Activated CD8-positive, alpha-beta memory T cell treated with anti-CD3 and anti-CD28 coated beads for 48 hours (primary cell): ENCODE data around the gene CHP1.
"Not testable (repeated sequence)": the region's sequence is repeated elsewhere in the genome, so short reads cannot be mapped to it uniquely, and the experiment has no call there.

Experiments used
- DNase-seq, 3 experiments: peaks; one replicate each; pipeline ENCODE4 v3.0.0-alpha.2; 2020; ENCODE audit warnings: low read depth in 2 of 3, low spot score in 2 of 3

The CHP1 gene

DNA sequence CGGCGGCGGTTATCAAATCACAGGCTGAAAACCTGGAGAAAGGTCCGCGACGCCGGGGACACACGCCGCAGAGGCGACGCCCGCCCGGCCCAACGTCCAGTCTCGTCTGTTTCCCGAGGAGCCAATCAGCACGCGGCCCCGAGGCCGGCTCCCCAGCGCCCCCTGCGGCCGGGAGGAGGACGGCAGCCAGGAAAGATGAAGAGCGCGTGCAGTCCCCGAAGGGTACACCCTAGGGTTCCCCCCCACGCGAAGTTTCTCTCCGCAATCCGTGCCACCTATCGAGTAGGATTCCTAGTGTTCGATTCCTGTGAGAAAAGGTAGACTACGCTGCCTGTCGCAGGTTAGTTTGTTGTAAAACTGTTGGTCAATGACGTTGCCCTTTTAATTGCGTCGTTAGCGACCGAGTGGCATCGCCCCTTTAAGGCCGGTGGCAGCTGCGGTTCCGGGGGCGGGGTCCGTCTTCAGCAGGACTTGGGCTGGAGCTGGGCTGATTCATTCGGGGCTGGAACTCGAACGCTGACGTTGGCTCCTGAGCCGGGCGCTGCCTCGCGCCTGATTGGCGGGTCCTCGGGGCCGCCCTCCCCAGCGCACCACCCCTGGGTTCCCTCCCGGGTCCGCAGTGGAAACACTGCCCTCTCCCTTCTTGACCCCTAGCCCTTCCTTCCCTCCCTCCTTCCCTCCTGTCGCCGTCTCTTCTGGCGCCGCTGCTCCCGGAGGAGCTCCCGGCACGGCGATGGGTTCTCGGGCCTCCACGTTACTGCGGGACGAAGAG, at the start of gene CHP1, which contains the start of gene EXD1:
Gene CHP1 (plus strand): TSS at position 619 of the 772 bp plus-strand sequence. CDS start 115 bp downstream, at position 734.
Gene EXD1 (minus strand): TSS at position 108 of the 772 bp plus-strand sequence. CDS start 4,182 bp downstream, outside the sequence.
- peak; percentile 89 to 92 (median 92) for DNase-seq

- no peak for DNase-seq
Observed at GRCh38 chr15:41182266-41182665, 48.8 kb upstream of the CHP1 start.

DNA sequence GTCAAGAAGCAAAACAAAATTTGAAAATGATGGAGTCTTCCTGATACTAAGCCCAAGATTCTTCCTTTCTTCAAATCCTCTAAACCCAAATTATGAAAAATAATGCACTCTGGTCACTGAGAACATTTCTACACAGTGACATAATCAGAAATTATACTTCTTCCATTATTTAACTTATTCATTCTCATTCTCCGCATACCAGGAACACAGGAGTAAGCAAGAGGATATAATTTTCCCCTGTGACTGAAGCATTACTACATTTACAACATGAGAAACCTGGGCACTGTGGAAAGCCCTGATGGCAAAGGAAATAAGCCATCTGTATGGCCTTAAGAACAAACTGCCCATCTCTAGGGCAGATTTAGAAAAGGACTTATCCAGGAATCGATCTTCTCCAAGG, 47.5 kb upstream of the CHP1 start:
- DNase-seq: no peak

DNA sequence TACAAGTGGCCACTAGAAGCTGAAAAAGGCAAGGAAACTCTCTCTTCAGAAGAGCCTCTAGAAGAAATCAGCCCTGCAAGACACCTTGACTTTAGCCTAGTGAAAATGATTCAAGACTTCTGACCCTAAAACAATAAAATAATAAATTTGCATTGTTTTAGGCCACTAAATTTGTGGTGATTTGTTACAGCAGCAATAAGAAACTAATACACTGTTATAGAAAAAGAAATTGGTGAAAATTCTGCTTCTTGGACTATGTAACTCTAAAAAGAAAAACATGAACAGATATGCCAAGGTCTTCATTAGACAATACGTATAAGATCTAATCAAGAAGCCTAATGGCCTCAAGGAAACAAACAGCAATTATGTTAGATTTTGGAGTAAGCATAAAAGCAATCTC, 36.6 kb upstream of the CHP1 start:
- no peak for DNase-seq

DNA sequence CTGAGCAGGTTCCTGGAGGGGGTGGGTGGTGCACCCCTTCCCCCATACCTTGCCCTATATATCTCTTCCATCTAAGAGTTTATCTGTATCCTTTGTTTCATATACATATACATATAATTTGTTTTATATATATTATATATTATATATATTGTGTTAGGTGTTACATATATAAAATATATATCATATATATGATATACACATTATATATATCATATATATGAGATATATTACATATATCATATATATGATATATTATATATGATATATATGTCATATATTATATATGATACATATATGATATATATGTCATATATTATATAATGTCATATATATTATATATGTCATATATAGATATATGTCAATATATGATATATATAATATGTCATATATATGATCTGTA, 31.6 kb upstream of the CHP1 start:
- no peak for DNase-seq

- DNase-seq: no peak
Observed at GRCh38 chr15:41203395-41203794, 27.7 kb upstream of the CHP1 start.

DNA sequence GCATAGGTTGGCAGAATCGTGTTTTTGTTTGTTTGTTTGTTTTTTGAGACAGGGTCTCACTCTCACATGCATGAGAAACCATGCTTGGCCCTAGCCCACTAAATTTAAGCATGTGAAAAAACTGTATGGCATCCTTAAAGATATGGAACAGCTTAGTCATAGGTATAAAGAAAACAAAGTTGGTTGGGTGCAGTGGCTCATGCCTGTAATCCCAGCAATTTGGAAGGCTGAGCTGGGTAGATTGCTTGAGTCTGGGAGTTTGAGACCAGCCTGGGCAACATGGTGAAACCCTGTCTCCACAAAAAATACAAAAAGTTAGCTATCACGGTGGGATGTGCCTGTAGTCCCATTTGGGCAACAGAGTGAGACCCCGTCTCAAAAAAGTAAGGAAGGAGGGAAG, 25.8 kb upstream of the CHP1 start:
- no peak for DNase-seq

DNA sequence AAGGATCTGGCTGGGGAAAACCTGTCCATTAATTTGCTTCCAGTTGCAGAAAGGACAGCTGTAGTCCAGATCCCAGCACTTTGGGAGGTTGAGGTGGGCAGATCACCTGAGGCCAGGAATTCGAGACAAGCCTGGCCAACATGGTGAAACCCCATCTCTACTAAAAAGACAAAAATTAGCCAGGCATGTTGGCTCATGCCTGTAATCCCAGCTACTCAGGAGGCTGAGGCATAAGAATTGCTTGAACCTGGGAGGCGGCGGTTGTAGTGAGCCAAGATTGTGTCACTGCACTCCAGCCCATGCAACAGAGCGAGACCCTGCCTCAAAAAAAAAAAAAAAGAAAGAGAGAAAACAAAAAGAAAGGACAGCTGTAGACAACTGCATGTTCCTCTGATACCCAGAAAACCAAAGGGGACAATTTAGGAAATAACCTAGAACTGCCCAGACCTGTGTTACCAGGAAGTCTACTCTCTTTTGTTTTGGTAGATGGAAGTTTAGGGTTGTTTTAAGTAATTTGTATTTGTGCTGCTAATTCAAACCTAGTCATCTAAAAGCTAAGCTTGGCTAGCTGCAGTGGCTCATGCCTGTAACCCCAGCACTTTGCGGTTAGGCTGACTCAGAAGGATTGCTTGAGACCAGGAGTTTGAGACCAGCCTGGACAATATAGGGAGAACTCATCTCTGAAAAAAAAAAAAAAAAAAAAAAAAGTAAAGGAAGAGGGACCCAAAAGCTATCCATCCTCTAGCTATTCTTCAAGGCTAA, 23.2 kb upstream of the CHP1 start:
- DNase-seq: no peak

- no peak for DNase-seq
Observed at GRCh38 chr15:41215708-41216107, 15.4 kb upstream of the CHP1 start.

GRCh38 chr15:41218851-41219250, 12.2 kb upstream of the CHP1 start:
- DNase-seq: no peak

DNA sequence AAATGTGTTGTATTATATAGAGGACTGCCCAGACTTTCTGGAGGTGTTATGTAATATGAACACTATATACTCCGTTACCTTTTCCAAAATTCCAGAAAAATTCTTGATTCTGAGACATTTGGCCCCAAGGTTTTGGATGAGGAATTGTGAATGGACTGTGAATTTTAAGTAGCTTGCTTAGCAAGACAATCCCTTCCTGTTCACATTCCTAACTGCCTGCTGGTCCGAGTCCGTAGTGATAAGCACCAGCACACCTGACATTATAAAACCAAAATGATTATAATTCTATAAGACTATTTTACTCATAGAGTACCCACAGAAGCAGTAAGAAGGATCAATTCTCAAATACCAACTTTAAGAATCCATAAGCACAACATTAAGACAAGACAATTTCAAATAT, 11.7 kb upstream of the CHP1 start:
- no peak for DNase-seq

- DNase-seq: no peak
Observed at GRCh38 chr15:41230345-41230649, 771 bp upstream of the CHP1 start.

GRCh38 chr15:41231422-41232226, 556 bp downstream of the CHP1 start:
- DNase-seq: no peak

DNA sequence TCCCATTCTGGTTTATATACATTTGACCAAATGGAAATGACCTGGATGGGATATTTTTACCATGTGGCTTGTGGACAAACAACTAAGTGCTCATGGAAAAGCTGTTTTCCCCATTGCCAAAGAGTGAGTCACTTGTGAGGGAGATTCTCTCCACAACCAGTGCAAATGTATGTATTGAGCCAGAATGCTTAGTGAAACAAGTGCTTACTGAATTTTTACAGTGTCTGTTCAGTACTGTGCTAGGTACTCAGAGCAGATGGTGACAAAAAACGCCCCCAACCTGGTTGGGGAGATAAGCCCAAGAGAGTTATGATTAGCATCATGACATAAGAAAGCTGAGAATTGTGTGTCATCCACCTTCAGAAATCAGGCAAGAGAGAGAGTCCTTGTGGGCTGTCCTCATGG, 2.3 kb downstream of the CHP1 start:
- no peak for DNase-seq

- not testable (repeated sequence) for DNase-seq
Observed at GRCh38 chr15:41235228-41235627, 4.2 kb downstream of the CHP1 start.

- DNase-seq: no peak
Observed at GRCh38 chr15:41235929-41236328, 4.9 kb downstream of the CHP1 start.

- DNase-seq: no peak
Observed at GRCh38 chr15:41238100-41238499, 7.0 kb downstream of the CHP1 start.

DNA sequence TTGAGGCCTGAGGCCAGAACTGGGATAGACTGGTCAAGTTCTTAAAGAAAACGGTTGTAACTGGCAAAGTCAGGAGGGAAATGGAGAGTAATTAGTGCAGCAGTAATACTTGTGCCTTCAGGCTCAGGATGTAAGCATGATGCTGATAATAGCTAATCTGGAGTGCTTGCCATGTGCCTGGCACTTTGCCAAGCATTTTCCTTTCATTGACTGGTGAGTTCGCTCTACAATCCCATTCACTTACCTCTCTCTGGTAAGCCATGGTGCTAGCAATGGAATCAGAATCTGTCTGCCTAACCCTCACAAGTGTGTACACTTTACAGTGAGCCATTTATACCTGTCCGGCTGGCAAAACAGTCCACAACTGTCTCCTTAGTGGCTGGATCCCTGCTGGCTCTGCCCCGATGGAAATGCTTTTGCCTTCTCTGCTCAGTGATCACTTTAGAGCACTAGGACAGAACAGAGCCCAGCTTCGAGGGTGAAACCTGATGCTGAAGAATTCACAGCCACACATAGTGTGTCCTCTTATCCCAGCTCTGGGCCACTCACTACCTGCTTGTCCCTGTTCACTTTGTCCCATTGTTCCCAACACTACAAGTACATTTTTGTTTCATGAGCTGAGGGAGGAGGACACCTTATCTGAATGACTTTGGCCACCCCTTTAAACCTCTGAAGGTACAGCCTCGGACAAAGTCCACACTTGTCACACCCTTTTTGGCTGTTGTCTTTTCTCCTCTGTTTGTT, 10.3 kb downstream of the CHP1 start:
- no peak for DNase-seq

DNA sequence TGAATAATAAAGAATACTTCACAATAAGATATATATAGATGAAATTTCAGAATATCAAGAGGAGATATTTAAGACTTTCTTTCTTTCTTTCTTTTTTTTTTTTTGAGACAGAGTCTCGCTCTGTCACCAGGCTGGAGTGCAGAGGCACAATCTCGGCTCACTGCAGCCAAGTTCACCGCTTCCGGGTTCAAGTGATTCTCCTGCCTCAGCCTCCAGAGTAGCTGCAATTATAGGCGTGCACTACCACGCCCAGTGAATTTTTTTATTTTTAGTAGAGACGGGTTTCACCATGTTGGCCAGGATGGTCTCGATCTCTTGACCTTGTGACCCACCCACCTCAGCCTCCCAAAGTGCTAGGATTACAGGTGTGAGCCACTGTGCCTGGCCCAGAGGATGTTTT, 19.7 kb downstream of the CHP1 start:
- not testable (repeated sequence) for DNase-seq

DNA sequence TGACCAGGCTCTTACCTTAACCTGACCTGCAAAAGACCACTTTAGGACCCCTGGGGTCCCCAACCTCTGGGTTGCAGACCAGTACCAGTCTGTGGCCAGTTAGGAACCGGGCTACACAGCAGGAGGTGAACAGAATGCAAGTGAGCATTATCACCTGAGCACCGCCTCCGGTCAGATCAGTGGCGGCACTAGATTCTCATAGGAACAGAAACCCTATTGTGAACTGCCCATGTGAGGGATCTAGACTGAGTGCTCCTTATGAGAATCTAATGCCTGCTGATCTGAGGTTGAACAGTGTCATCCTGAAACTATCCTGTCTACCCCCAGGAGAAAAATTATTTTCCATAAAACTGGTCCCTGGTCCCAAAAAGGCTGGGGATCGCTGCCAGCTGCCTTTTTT, 20.3 kb downstream of the CHP1 start:
- DNase-seq: no peak

- DNase-seq: no peak
Observed at GRCh38 chr15:41254560-41254959, 23.5 kb downstream of the CHP1 start.
